ENCODE measurements around the gene THEM4. TPM values are rescaled to one million over a fixed set of nuclear protein-coding genes. Genes with fewer than 3 reads are reported as not detected.

The THEM4 gene
- 2.6 and 6.3 TPM in 2 replicates for total RNA-seq

GRCh38 chr1:151909167-151910149 is at the start of gene THEM4:
Gene THEM4, minus strand, starts transcription at chr1:151909511. Its CDS starts 53 bp downstream, at chr1:151909458.
- peak; percentile 95 to 96 for DNase-seq (ENCODE audit: low read depth in 2 of 2)

GRCh38 chr1:151958959-151959358 is 49.6 kb upstream of the THEM4 start:
- DNase-seq (ENCODE audit: low read depth in 2 of 2): no peak

- no peak for DNase-seq (ENCODE audit: low read depth in 2 of 2)
These were observed 47.7 kb upstream of the THEM4 start for GRCh38 chr1:151956957-151957497.

GRCh38 chr1:151953409-151954094 is 44.2 kb upstream of the THEM4 start:
- DNase-seq (ENCODE audit: low read depth in 2 of 2): no peak

GRCh38 chr1:151952811-151953210 is 43.5 kb upstream of the THEM4 start:
- DNase-seq (ENCODE audit: low read depth in 2 of 2): no peak

GRCh38 chr1:151949371-151950193 is 40.3 kb upstream of the THEM4 start:
- no peak for DNase-seq (ENCODE audit: low read depth in 2 of 2)

GRCh38 chr1:151948506-151948905 is 39.2 kb upstream of the THEM4 start:
- no peak for DNase-seq (ENCODE audit: low read depth in 2 of 2)

GRCh38 chr1:151947140-151947539 is 37.8 kb upstream of the THEM4 start:
- no peak for DNase-seq (ENCODE audit: low read depth in 2 of 2)

- peak; percentile 97 to 98 for DNase-seq (ENCODE audit: low read depth in 2 of 2)
These were observed 36.7 kb upstream of the THEM4 start for GRCh38 chr1:151945725-151946722.

GRCh38 chr1:151944857-151945575 is 35.7 kb upstream of the THEM4 start:
- DNase-seq (ENCODE audit: low read depth in 2 of 2): no peak

- no peak for DNase-seq (ENCODE audit: low read depth in 2 of 2)
These were observed 35.0 kb upstream of the THEM4 start for GRCh38 chr1:151944126-151944856.

- no peak for DNase-seq (ENCODE audit: low read depth in 2 of 2)
These were observed 34.3 kb upstream of the THEM4 start for GRCh38 chr1:151943591-151943990.

- DNase-seq (ENCODE audit: low read depth in 2 of 2): peak in 1 of 2 donors; percentile 28
These were observed 33.6 kb upstream of the THEM4 start for GRCh38 chr1:151942882-151943281.

GRCh38 chr1:151940541-151940940 is 31.2 kb upstream of the THEM4 start:
- DNase-seq (ENCODE audit: low read depth in 2 of 2): no peak

- DNase-seq (ENCODE audit: low read depth in 2 of 2): no peak
These were observed 30.5 kb upstream of the THEM4 start for GRCh38 chr1:151939779-151940178.

- DNase-seq (ENCODE audit: low read depth in 2 of 2): no peak
These were observed 29.8 kb upstream of the THEM4 start for GRCh38 chr1:151939141-151939540.

GRCh38 chr1:151936653-151937052 is 27.3 kb upstream of the THEM4 start:
- no peak for DNase-seq (ENCODE audit: low read depth in 2 of 2)

- DNase-seq (ENCODE audit: low read depth in 2 of 2): no peak
These were observed 26.7 kb upstream of the THEM4 start for GRCh38 chr1:151935894-151936602.

Data from lung microvascular endothelial cell (primary cell).